NCI-H526 (cell line): ENCODE results near the gene TMEM190.

Source experiments
- DNase-seq, 2 experiments: peaks; one replicate each; lab custom pipeline; 2025; lab: John Stamatoyannopoulos, UW

Gene TMEM190

DNA sequence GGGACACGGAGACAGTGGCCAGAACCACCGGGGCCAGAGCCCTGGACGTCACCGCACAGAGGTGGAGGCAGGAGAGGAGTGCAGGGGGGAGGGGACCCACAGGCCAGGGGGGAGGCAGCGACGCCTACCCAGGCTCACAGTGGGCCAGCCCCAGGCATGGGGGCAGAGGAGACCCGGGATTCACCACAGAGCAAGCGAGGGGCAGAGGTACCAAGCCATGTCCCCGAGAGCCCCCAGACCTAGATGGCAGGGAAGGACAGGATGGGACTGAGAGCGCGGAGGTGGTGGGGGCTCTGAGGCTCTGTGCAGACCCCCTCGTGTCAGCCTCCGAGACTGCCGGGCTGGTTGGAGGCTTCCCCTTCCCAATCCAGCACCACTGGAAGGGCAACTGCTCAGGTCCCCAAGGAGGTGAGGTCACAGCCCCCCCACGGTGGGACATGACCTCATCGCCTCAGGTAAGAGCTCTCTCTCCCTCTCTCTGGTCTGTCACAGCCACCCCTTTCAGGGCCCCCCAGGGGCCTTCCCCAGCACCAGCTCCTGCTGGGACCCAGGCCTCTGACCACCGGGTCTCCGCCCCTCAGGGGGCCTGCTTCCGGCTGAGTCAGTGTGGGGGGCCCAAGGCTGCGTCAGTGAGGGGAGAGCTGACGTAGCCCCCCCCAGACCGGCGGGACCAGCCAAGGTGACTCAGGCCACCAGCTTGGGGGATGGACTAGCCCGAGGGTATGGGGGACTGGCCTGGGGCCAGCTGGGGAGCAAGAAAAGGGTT, 4.1 kb upstream of the TMEM190 start:
- DNase-seq = no peak

DNA sequence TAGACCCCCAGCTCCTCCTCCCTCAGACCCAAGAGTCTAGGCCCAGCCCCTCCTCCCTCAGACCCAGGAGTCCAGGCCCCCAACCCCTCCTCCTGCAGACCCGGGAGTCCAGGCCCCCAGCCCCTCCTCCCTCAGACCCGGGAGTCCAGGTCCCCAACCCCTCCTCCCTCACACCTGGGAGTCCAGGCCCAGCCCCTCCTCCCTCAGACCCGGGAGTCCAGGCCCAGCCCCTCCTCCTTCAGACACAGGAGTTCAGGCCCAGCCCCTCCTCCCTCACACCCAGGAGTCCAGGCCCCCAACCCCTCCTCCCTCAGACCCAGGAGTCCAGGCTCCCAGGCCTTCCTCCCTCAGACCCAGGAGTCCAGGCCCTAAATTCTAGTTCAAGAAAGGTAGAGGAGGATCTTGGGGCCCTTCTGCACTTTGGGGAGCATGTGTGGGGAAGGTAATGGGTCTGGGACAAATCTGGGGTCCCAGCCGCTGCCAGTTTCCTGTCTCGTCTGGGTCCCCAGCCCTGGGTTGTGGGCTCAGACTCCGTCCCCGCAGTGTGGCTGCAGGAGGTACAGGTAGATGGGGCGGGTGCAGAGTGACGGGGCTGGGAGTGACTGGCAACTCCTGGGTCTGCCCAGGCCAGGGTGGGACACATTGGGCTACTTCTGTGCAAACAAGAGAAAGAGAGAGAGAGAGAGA, 3.2 kb upstream of the TMEM190 start:
- no peak for DNase-seq

DNA sequence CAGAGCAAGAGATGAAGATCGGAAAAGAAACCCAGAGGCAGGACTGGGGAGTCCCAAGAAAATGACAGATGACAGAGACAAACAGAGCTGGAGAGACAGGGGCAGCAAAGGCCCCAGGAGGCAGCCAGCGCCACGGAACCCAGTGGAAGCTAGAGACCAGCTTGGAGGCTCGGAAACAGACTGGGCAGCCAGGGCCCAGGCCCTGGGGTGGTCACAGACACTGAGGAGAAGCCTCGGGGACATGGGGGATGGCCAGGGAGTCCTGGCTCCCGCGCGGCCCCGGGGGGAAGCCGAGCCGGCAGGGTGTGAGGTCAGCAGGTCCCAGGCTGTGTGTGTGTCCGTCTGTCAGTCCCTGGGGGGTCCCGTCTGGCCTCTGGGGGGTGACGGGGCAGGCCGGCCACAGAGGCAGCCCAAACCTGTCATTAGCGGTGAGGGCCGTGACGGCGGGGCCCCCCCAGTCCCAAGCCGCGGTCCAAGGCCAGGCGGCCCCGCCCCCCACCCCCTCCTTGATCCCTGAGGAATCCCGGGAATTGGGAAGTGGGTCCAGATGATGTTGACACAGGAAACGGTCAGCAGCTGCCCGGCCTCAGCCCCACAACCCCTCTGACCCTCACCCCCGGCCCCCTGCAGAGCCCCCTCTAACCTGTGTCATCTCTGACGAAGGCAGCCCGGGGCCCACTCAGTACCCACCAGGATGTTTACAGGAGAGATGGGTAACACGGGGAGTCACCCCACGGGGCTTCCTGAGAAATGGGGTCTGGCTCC, 2.5 kb upstream of the TMEM190 start:
- DNase-seq = peak in 1 of 2 experiments; percentile 37

DNA sequence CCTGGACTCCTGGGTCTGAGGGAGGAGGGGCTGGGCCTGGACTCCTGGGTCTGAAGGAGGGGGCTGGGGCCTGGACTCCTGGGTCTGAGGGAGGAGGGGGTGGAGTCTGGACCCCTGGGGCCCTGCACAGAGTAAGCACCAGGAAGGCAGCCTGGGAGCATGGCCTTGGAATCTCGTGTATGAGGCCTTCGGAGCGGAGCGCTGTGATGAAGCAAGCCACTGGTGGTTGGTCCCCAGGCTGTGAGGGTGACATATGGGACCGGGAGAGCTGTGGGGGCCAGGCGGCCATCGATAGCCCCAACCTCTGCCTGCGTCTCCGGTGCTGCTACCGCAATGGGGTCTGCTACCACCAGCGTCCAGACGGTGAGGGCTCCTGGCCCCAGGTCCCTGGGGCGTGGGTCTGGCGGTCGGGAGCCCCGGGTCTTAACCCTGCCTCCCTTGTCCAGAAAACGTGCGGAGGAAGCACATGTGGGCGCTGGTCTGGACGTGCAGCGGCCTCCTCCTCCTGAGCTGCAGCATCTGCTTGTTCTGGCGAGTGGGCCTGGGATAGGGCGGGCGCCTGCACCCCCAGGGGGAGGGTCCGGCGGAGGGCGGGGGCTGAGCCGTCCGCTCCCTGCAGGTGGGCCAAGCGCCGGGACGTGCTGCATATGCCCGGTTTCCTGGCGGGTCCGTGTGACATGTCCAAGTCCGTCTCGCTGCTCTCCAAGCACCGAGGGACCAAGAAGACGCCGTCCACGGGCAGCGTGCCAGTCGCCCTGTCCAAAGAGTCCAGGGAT, 918 bp downstream of the TMEM190 start:
- DNase-seq = peak in 1 of 2 experiments; percentile 32

DNA sequence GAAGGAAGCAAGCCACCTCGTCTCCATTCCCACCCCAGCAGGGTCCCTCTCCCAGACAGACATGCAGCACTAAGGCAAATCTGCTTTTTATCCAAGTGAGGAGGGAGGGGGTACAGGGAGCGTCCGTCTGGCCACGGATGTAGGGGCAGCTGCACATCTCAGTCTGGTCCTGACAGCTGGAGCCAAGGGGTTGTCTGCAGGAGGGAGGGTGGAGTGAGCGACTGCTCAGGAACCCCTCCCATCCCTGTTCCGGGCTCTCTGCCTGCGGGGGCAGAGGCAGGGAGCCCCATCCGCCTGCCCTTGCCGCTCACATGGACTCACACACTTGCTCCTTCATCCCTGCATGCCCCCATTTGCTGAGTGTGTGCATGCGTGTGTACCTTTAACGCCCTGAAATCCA, 2.5 kb downstream of the TMEM190 start:
- DNase-seq = no peak

DNA sequence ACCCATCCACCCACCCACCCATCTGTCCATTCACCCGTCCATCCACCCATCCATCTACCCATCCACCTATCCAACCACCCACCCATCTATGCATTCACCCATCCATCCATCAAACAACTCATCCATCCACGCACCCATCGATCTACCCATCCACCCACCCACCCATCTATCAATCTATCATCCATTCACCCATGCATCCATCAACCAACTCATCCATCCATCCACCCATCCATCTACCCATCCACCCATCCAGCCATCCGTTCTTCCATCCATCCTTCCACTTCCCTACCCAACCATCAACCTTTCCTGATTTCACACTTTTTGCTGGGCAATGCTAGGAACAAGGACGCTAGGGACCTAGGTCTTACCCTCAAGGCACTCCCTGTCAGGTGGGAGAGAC, 5.4 kb downstream of the TMEM190 start:
- no peak for DNase-seq

DNA sequence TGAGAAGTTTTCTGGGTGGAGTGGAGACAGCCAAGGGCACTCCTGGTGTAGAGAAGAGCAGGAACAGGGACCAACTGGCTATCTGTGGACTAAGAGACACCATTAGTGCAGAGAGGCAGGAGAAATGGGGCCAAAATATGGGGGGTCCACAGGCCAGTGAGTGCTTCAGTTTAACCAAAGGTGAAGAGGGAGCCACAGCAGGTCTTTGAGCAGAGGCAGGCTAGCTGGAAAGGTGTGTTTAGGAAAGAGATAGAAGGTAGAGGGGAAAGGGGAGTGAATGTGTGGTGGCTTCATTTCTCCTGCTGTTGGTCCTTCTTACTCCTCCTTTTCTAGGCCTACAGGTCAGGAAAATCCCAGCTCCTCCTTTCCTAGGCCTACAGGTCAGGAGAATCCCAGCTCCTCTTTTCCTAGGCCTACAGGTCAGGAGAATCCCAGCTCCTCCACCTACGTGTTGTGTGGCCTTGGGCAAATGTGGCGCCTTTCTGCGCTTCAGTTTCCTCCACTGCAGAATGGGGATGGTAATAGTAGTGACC, 6.0 kb downstream of the TMEM190 start:
- DNase-seq = no peak

DNA sequence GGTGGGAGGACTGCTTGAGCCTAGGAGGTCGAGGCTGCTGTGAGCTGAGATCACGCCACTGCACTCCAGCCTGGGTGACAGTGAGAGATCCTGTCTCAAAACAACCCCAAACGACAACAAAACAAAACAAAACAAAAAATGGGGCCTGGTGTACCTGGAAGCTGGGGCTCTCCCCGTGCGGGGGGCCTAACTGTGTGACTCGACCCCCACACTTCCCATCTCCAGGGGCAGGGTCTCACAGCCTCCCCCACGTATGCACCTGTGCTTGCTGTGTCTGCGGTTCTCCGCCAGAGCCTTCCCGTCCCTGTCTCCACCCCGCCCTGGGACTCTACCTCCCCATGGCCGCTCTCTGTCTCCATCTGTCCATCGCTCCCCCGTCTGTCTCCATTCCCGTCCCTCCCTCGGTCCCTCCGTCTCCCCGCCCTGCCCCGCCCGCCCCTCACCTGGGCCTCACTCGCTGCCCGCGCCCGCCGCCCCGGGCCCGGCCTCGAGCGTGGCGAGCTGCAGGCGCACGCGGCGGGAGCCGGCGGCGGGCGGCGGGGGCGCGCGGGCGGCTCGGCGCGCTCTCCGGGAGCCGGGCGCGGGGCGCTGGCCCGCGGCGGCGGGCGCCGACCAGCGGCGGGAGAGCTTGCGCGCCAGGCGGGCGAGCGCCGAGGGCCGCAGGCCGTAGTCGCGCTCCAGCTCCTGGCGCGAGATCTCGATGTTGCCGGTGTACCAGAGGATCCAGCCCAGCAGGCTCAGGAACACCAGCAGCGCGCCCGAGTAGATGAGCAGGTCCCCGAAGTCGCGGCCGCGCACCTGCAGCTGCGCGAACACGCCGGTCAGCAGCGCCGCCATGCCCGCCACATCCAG, 6.9 kb downstream of the TMEM190 start:
- DNase-seq = peak in 1 of 2 experiments; percentile 85

DNA sequence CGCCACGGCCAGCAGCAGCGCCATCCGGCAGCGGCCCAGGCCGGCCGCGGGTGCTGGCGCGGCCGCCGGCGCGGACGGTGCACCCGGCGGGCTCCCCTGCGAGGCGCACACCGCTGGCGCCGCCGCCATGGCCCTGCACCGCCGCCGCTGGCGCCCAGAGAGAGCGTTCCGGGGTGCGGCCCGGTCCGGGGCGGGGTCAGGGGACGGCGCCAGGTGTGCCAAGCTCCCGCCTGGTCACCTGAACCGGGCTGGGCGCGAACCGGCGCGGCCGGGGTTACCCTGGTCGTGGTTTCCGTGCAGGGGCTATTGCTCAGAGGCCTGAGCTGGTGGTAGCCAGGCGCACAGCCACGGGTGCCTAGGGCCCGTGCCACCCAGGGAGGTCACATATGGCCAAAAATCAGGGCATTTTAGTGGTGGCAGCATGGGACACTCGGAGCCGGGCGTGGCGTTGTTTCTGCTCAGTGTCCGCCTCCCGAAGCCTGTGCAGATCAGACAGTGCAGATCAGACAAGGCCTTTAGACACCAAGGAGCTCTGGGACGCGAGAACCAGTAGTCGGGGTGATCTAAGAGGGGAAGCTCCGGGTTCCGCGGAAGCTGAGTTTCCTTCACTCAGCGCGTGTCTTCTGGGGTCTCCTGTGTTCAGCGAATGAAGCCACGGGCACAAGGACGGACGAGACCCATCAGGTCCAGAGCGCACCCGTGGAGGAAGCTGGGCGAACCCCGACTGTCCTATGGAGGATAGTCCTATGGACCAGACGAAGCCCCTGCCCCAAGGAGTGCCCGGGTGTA, 7.7 kb downstream of the TMEM190 start, which contains the start of gene TMEM238:
TMEM238 (minus strand) TSS at position 162 of the 789 bp plus-strand sequence; CDS start at position 129, 33 bp downstream.
- peak in 1 of 2 experiments; percentile 64 for DNase-seq

DNA sequence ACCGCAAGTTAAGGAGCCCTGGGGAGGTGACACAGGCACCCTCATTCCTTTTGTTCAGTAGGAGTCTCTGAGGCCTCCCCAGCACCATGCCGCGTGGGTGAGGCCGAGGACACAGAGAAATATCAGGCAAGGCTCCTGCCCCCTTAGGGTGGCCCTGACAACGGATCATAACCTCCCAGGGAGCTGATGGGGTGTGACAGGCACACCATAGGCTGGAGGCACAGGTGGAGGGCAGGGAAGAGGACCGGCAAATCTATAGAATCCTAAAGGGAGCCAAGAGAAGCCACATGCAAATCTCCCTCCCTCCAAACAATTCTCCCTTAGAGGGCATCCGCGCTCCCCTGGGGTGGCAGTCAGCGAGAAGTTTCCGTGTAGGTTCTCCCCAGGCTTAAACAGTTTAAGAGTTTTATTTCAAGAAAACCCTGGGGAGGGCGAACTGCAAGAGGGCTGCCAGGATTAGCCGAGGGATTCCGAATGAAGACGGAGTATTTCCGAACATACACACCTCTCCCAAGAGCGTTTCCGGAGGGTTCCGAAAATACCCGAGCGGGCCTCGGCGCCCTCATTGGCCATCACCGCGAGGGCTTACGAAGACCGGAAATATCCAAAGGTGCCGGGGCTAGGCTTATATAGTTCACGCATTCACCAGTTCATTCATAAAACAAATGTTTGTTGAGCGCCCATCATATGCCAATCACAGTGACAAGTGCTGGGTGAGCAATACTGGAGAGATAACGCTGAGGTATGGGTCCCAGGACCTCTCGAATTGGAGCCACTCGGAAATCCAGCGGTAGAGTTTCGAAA, 8.5 kb downstream of the TMEM190 start:
- DNase-seq = peak; percentile 97 to 98

DNA sequence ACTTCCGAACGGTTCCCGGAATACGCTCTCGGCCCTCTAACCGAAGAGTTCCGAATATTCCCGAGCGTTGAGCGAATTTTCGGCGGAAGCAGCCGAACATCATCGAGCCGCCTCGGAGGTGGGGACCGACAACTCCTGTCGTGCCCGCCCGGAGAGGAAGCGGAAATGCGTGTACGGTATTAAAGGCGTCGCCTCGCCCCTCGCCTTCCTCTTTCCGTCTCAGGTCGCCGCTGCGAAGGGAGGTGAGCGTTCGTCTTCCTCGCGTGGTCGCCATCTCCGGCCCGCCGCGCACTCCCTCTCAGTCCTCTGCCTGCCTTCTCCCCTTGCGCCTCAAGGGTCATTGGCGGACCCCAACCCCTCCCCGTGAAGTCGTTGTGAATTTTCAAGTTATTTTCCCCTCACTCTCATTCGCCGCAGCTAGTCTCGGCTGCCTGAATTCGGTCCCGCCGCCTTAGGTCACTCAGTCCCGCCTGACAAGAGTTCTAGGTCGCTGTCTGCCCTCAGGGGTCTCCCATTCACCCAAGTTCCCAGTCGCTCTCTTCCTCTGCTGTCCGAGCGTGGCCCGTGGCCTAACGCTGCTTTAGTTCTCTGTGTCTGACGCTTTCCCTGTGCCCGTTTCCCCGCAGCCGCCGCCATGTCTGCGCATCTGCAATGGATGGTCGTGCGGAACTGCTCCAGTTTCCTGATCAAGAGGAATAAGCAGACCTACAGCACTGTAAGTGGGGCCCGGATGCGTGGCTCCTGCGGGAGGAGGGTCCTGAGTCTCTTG, 9.3 kb downstream of the TMEM190 start, which contains the start of gene RPL28:
RPL28 (plus strand) TSS at position 209 of the 769 bp plus-strand sequence; CDS start at position 635, 426 bp downstream.
- peak; percentile 98 to 99 for DNase-seq

DNA sequence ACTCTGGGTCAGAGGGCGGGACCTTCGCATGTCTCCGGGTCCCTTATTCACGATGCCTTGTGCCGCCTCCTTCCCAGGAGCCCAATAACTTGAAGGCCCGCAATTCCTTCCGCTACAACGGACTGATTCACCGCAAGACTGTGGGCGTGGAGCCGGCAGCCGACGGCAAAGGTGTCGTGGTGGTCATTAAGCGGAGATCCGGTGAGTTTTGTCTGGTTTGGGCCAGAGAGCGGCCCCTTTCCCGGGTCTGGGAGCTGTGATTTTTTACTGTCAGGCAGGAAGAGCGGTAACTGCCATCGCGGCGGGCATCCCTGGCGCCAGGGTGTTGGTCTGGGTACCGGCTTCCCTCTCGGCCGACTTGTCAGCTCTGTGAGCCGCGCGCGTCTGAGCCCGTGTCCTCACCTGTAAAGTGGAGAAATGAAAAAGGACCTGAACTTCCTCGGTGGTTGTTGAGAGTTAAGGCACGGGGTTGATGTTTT, 9.9 kb downstream of the TMEM190 start:
- DNase-seq = no peak

DNA sequence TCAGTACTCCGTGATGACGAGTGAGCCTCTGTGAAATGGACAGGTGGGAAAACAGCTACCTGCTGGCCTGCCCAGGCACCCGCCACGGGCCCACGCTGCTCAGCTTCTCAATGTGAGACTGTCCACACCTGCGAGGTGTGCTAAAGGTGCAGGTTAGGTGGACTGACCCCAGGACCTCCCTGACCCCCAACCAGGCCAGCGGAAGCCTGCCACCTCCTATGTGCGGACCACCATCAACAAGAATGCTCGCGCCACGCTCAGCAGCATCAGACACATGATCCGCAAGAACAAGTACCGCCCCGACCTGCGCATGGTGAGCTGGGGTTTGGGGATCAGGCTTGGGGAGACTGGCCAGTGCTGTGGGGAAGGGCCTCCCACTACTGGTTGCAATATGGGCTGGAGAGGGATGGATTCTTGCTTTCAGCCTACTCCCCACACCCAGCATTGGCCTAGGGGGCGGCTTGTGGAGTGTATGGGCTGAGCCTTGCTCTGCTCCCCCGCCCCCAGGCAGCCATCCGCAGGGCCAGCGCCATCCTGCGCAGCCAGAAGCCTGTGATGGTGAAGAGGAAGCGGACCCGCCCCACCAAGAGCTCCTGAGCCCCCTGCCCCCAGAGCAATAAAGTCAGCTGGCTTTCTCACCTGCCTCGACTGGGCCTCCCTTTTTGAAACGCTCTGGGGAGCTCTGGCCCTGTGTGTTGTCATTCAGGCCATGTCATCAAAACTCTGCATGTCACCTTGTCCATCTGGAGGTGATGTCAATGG, 11.3 kb downstream of the TMEM190 start:
- no peak for DNase-seq

DNA sequence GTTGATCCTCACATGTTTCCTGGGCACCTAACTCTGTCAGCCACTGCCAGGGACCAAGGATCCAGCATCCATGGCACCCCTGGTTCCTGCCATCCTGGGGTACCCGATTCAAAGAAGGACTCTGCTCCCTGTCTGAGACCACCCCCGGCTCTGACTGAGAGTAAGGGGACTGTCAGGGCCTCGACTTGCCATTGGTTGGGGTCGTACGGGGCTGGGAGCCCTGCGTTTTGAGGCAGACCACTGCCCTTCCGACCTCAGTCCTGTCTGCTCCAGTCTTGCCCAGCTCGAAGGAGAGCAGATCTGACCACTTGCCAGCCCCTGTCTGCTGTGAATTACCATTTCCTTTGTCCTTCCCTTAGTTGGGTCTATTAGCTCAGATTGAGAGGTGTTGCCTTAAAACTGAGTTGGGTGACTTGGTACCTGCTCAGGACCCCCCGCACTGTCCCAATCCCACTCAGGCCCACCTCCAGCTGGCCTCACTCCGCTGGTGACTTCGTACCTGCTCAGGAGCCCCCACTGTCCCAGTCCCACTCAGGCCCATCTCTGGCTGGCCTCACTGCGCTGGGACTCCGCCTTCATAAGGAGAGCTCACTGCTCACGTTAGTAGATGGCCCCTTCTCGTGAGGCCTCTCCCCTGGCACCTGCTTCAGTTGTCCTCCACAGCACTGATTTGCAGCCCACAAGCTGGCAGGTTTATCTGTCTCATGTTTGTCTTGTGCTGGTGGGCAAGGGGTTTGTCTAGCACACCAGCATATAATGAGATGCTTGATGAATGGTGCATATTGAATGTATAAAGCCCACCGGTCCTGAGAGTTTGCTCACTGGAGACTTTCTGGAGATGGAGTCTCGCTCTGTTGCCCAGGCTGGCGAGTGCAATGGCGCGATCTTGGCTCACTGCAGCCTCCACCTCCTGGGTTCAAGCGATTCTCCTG, 13.0 kb downstream of the TMEM190 start:
- DNase-seq = no peak

DNA sequence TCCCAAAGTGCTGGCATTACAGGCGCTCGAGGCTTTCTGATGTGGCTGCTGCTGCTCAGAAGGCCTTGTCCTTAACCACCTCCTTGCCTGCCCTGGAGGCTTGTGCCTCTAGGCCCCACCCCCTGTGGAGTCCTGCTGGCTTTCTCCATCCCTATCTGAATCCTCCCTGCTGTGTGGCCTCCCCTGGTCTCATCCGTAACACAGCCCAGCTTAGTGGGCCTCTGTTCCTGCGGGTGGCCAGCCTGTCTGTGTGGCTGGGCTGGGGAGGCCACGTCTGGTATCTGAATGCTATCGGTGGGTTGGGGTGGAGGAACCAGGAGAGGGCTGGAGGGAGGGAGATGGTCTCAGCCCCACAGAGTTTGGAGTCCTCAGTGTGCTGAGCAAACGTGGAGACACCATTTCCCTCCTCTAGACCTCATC, 13.8 kb downstream of the TMEM190 start:
- DNase-seq = no peak

DNA sequence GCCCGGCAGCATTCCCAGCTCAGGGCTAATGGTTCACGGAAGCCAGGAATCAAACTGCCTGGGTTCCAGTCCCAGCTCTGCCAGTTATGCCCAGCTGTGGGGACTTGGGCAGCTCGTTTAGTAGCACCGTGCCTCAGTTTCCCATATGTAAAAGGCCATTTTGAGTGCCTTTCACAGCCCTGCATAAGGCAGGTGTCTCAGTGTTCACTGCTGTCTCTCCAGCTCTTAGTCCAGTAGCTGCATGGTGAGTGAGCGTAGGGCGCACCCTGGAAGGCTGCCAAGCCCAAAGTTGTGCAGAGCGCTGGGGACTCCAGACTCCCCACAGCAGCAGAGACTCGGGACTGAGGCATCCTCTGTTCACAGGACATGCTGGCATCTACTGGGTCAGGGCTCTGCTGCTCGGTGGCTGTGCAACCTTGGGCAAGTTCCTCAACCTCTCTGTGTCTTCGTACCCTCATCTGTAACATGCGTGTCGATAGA, 14.6 kb downstream of the TMEM190 start:
- DNase-seq = no peak
